Measurements from ENCODE around the gene LDLR.
"Not testable (repeated sequence)": the region's sequence is repeated elsewhere in the genome, so short reads cannot be mapped to it uniquely, and the experiment has no call there.

LDLR gene

GRCh38 chr19:11176466-11177193 lies 87.4 kb downstream of the LDLR start:
- no peak for DNase-seq

DNA sequence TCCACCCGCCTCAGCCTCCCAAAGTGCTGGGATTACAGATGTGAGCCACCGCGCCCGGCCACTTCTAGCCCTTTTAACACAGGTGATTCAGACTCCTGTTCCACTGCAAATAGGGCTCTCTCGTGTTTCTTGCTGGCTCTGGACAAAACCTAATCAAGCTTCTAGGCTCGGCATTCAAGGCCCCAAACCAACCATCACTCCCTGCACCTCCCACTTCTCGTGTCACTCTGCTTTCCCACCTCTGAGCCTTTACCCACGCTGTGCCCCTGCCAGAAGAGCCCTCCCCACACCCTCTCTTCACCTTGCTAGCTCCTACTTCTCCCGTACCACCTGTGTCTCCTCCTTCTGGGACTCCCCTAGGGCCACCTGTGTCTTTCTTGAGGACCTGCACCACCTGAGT lies 88.3 kb downstream of the LDLR start:
- no peak for DNase-seq

DNA sequence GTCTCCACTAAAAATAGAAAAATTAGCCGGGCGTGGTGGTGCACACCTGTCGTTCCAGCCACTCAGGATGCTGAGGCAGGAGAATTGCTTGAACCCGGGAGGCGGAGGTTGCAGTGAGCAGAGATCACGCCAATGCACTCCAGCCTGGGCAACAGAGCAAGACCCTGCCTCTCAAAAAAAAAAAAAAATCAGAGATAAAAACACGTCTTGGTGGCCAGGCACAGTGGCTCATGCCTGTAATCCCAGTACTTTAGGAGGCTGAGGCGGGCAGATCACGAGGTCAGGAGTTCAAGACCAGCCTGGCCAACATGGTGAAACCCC lies 89.8 kb downstream of the LDLR start:
- DNase-seq = not testable (repeated sequence)

GRCh38 chr19:11179716-11180297 lies 90.5 kb downstream of the LDLR start:
- no peak for DNase-seq

GRCh38 chr19:11180346-11180745 lies 91.1 kb downstream of the LDLR start:
- DNase-seq = no peak

- not testable (repeated sequence) for DNase-seq
Measured at GRCh38 chr19:11180975-11181374, 91.7 kb downstream of the LDLR start.

- no peak for DNase-seq
Measured at GRCh38 chr19:11181488-11181887, 92.2 kb downstream of the LDLR start.

Data from T-helper 1 cell (primary cell).